Suprapubic skin (tissue), 4 donors: Measurements from ENCODE around the gene CAPN5.

Experiments used
- EP300 ChIP-seq: sonication (generic); formaldehyde crosslinking; IDR thresholded peaks from one replicate; pipeline ENCODE4 v1.6.1; 2017; ENCODE audit warnings: antibody characterized with exemption
- POLR2A ChIP-seq, 2 donors: fragments of 450-650 bp; IDR thresholded peaks; one replicate each; pipeline ENCODE4 v1.6.1; 2017; ENCODE audit warnings: antibody characterized with exemption in 2 of 2, mild to moderate bottlenecking in 2 of 2, moderate library complexity in 2 of 2
- POLR2AphosphoS5 ChIP-seq, 3 donors: sonication (generic); formaldehyde crosslinking; IDR thresholded peaks; one replicate each; pipeline ENCODE4 v1.6.1; 2017; ENCODE audit warnings: antibody characterized with exemption in 3 of 3
- TF ChIP-seq, protein P1 (sequence below), 2 donors: fragments of 200-600 bp in 1 of 2; fragments of 450-650 bp in 1 of 2; sonication (generic) in 1 of 2; IDR thresholded peaks; one replicate each; pipeline ENCODE4 v1.5.1; 2016 to 2019; ENCODE audit warnings: antibody characterized with exemption in 2 of 2, mild to moderate bottlenecking in 1 of 2, moderate library complexity in 1 of 2

DNA sequence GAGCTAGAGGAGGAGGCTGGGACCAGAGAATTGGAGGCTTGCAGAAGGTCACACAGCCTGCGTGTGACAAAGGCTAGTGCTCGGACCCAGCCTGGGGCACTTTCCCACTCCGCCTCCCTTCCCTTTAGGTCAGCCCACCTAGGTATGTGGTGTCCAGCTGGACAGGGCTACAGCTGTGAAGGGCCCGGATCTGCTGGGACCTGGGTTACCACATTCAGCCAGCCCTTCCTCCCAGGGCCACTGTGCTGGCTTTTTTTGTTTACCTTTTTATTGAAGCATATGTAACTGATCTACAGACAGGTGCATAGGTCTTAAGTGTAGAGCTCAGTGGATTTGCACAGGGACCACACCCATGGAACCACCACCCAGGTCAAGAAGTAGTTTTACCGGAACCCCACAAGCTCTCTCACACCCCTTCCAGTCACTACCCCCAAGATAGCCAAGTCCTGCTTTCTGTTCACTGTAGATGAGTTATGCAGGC lies 8.7 kb downstream of the CAPN5 start:
- no peak for TF ChIP-seq POLR2A (IDR thresholded peaks at IDR 0.05)
- TF ChIP-seq, protein P1, sequence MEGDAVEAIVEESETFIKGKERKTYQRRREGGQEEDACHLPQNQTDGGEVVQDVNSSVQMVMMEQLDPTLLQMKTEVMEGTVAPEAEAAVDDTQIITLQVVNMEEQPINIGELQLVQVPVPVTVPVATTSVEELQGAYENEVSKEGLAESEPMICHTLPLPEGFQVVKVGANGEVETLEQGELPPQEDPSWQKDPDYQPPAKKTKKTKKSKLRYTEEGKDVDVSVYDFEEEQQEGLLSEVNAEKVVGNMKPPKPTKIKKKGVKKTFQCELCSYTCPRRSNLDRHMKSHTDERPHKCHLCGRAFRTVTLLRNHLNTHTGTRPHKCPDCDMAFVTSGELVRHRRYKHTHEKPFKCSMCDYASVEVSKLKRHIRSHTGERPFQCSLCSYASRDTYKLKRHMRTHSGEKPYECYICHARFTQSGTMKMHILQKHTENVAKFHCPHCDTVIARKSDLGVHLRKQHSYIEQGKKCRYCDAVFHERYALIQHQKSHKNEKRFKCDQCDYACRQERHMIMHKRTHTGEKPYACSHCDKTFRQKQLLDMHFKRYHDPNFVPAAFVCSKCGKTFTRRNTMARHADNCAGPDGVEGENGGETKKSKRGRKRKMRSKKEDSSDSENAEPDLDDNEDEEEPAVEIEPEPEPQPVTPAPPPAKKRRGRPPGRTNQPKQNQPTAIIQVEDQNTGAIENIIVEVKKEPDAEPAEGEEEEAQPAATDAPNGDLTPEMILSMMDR (IDR thresholded peaks at IDR 0.05), result no peak
- no peak for TF ChIP-seq POLR2AphosphoS5 (IDR thresholded peaks at IDR 0.05)
- no peak for TF ChIP-seq EP300
